Right atrium auricular region (tissue), 2 donors: ENCODE data around the gene ADAMTS2. TPM values are rescaled to one million over a fixed set of nuclear protein-coding genes. Genes with fewer than 3 reads are reported as not detected.

Source experiments
- DNase-seq: peaks from one replicate; pipeline ENCODE4 v3.0.0-alpha.2; 2019; ENCODE audit warnings: low spot score
- H3K27ac ChIP-seq, 2 donors: fragments of 200-600 bp; sonication (generic); 1 replicate in 1 of 2; 2 replicates in 1 of 2; pipeline ENCODE4 v1.5.1; 2016 to 2019
- H3K27me3 ChIP-seq, 2 donors: fragments of 200-600 bp; sonication (generic); one replicate each; pipeline versions ENCODE4 v1.5.1 to v1.6.0; 2017 to 2019
- H3K36me3 ChIP-seq: fragments of 200-600 bp; sonication (generic); one replicate; pipeline ENCODE4 v1.5.1; 2016
- H3K4me1 ChIP-seq, 2 donors: fragments of 200-600 bp; sonication (generic); one replicate each; pipeline versions ENCODE4 v1.5.1 to v1.6.0; 2017 to 2019
- H3K4me3 ChIP-seq, 2 donors: fragments of 200-600 bp; sonication (generic); 1 replicate in 1 of 2; 2 replicates in 1 of 2; pipeline ENCODE4 v1.5.1; 2017 to 2019; ENCODE audit warnings: mild to moderate bottlenecking in 1 of 2, moderate library complexity in 1 of 2
- H3K9me3 ChIP-seq, 2 donors: fragments of 200-600 bp; sonication (generic); one replicate each; pipeline ENCODE4 v1.5.1; 2019
- CTCF ChIP-seq, 2 donors: fragments of 200-600 bp; sonication (generic); IDR thresholded peaks; one replicate each; pipeline ENCODE4 v1.5.1; 2019; ENCODE audit warnings: antibody characterized with exemption in 2 of 2
- total RNA-seq, 2 donors: library from RNA; depleted of rRNA; stranded (reverse); fragments of >200 nt; gene quantifications; one replicate each; pipeline ENCODE4 v1.1.0, GENCODE V29; 2016

ADAMTS2 gene
- total RNA-seq, 2 donors from 2014 or later = 13.6 to 13.7 TPM

- Histone ChIP-seq H3K4me3 (no peak overlapping the region), H3K36me3 (no peaks in the 10 kb centered on the region), H3K27me3 (no peaks in the 10 kb centered on the region), H3K27ac (no peak overlapping the region), H3K4me1 (no peaks in the 10 kb centered on the region), H3K9me3 (no peaks in the 10 kb centered on the region)
- TF ChIP-seq CTCF (IDR thresholded peaks at IDR 0.05) = no peak
- no peak for DNase-seq
These were observed 152.9 kb downstream of the ADAMTS2 start for GRCh38 chr5:179192185-179192890.

GRCh38 chr5:179191506-179192184 lies 153.6 kb downstream of the ADAMTS2 start:
- Histone ChIP-seq H3K27me3 (no peaks in the 10 kb centered on the region), H3K27ac (no peak overlapping the region), H3K4me1 (no peaks in the 10 kb centered on the region), H3K4me3 (no peak overlapping the region), H3K9me3 (no peaks in the 10 kb centered on the region), H3K36me3 (no peaks in the 10 kb centered on the region)
- DNase-seq = no peak
- TF ChIP-seq CTCF (IDR thresholded peaks at IDR 0.05) = no peak

- no peaks in the 10 kb centered on the region for H3K27me3 ChIP-seq
- no peak overlapping the region for H3K27ac ChIP-seq
- TF ChIP-seq CTCF (IDR thresholded peaks at IDR 0.05) = no peak
- H3K4me1 ChIP-seq = no peaks in the 10 kb centered on the region
- H3K36me3 ChIP-seq = no peaks in the 10 kb centered on the region
- no peak overlapping the region for H3K4me3 ChIP-seq
- no peak for DNase-seq
- H3K9me3 ChIP-seq = no peaks in the 10 kb centered on the region
These were observed 154.3 kb downstream of the ADAMTS2 start for GRCh38 chr5:179190851-179191505.

- TF ChIP-seq CTCF (IDR thresholded peaks at IDR 0.05) = no peak
- Histone ChIP-seq H3K27ac (no peak overlapping the region), H3K4me3 (no peak overlapping the region), H3K27me3 (no peaks in the 10 kb centered on the region), H3K9me3 (no peaks in the 10 kb centered on the region), H3K4me1 (no peaks in the 10 kb centered on the region), H3K36me3 (no peaks in the 10 kb centered on the region)
- no peak for DNase-seq
These were observed 156.6 kb downstream of the ADAMTS2 start for GRCh38 chr5:179188636-179189035.

GRCh38 chr5:179187681-179188575 lies 157.3 kb downstream of the ADAMTS2 start:
- no peaks in the 10 kb centered on the region for H3K27me3 ChIP-seq
- no peaks in the 10 kb centered on the region for H3K4me1 ChIP-seq
- no peak for DNase-seq
- TF ChIP-seq CTCF (IDR thresholded peaks at IDR 0.05) = no peak
- H3K9me3 ChIP-seq = no peaks in the 10 kb centered on the region
- H3K36me3 ChIP-seq = no peaks in the 10 kb centered on the region
- H3K4me3 ChIP-seq = no peak overlapping the region
- H3K27ac ChIP-seq = no peak overlapping the region
